SK-N-MC (cell line): ENCODE data around the gene CRISPLD2.

ENCODE experiments used
- DNase-seq: peaks from one replicate; pipeline ENCODE4 v3.0.0-alpha.2; 2011; ENCODE audit warnings: low read depth, low spot score
- H3K27ac ChIP-seq: fragments of 200-600 bp; sonication (generic); 2 replicates; pipeline ENCODE4 v1.5.1; 2016; ENCODE audit warnings: mixed run types
- H3K36me3 ChIP-seq: fragments of 200-600 bp; sonication (generic); 2 replicates; pipeline ENCODE4 v1.6.1; 2017; ENCODE audit warnings: antibody characterized with exemption, low read length, mixed read lengths; ENCODE audit not compliant: insufficient read depth
- H3K4me3 ChIP-seq: fragments of 200-600 bp; sonication (generic); 2 replicates; pipeline ENCODE4 v1.5.1; 2016
- H3K9ac ChIP-seq: fragments of 200-600 bp; sonication (generic); 2 replicates; pipeline ENCODE4 v1.8.0; 2017; ENCODE audit warnings: mixed run types, mixed read lengths; ENCODE audit not compliant: insufficient read length
- H3K9me3 ChIP-seq: fragments of 200-600 bp; sonication (generic); 2 replicates; pipeline ENCODE4 v1.6.1; 2017; ENCODE audit warnings: low read depth, mild to moderate bottlenecking, antibody characterized with exemption, low read length, moderate library complexity, mixed read lengths
- EZH2 ChIP-seq: fragments of 200-600 bp; sonication (generic); IDR thresholded peaks from one replicate; pipeline ENCODE4 v1.6.1; 2017; ENCODE audit warnings: antibody characterized with exemption
- FOXP2 ChIP-seq: optimal IDR thresholded peaks from 2 replicates; pipeline ENCODE3; 2011; ENCODE audit warnings: mild to moderate bottlenecking, moderate library complexity; ENCODE audit not compliant: insufficient read depth; ENCODE audit errors: extremely low read length, control extremely low read depth
- POLR2AphosphoS5 ChIP-seq: IDR thresholded peaks from 2 replicates; pipeline ENCODE4 v1.6.1; 2012; ENCODE audit warnings: mild to moderate bottlenecking, low read depth, low read length, borderline replicate concordance

The CRISPLD2 gene

GRCh38 chr16:84844049-84844350 is 24.2 kb downstream of the CRISPLD2 start:
- Histone ChIP-seq H3K9ac (no peak overlapping the region), H3K36me3 (no peaks in the 10 kb centered on the region)
- TF ChIP-seq EZH2 (no peak), FOXP2 (no peak), POLR2AphosphoS5 (no peak)

GRCh38 chr16:84844559-84845495 is 25.0 kb downstream of the CRISPLD2 start:
- Histone ChIP-seq H3K4me3 (no peak overlapping the region), H3K9me3 (no peaks in the 10 kb centered on the region), H3K27ac (no peak overlapping the region), H3K36me3 (no peaks in the 10 kb centered on the region), H3K9ac (no peak overlapping the region)
- no peak for TF ChIP-seq POLR2AphosphoS5
- TF ChIP-seq EZH2: no peak
- no peak for DNase-seq

More at GRCh38 chr16:84844049-84844350, 24.2 kb downstream of the CRISPLD2 start:
- H3K27ac ChIP-seq: no peak overlapping the region
- H3K9me3 ChIP-seq: no peaks in the 10 kb centered on the region
- H3K4me3 ChIP-seq: no peak overlapping the region
- no peak for DNase-seq

GRCh38 chr16:84845496-84846002 is 25.8 kb downstream of the CRISPLD2 start:
- H3K9me3 ChIP-seq: no peaks in the 10 kb centered on the region
- H3K4me3 ChIP-seq: no peak overlapping the region
- no peak overlapping the region for H3K9ac ChIP-seq
- no peak for DNase-seq
- H3K36me3 ChIP-seq: no peaks in the 10 kb centered on the region
- no peak overlapping the region for H3K27ac ChIP-seq
- TF ChIP-seq POLR2AphosphoS5 (no peak), EZH2 (no peak), FOXP2 (no peak)

GRCh38 chr16:84847564-84848355 is 28.0 kb downstream of the CRISPLD2 start:
- H3K36me3 ChIP-seq: no peaks in the 10 kb centered on the region
- no peak for DNase-seq
- H3K4me3 ChIP-seq: no peak overlapping the region

GRCh38 chr16:84848986-84849634 is 29.3 kb downstream of the CRISPLD2 start:
- H3K36me3 ChIP-seq: no peaks in the 10 kb centered on the region
- DNase-seq: no peak
- H3K27ac ChIP-seq: no peak overlapping the region
- no peak overlapping the region for H3K4me3 ChIP-seq
- TF ChIP-seq FOXP2 (no peak), EZH2 (no peak), POLR2AphosphoS5 (no peak)
- H3K9me3 ChIP-seq: no peaks in the 10 kb centered on the region
- H3K9ac ChIP-seq: no peak overlapping the region

More at GRCh38 chr16:84847564-84848355, 28.0 kb downstream of the CRISPLD2 start:
- TF ChIP-seq EZH2 (no peak), FOXP2 (no peak), POLR2AphosphoS5 (no peak)
- Histone ChIP-seq H3K9ac (no peak overlapping the region), H3K9me3 (no peaks in the 10 kb centered on the region), H3K27ac (no peak overlapping the region)

GRCh38 chr16:84849751-84850150 is 30.0 kb downstream of the CRISPLD2 start:
- Histone ChIP-seq H3K4me3 (no peak overlapping the region), H3K36me3 (no peaks in the 10 kb centered on the region), H3K9me3 (no peaks in the 10 kb centered on the region), H3K27ac (no peak overlapping the region), H3K9ac (no peak overlapping the region)
- no peak for DNase-seq
- TF ChIP-seq EZH2: no peak
- no peak for TF ChIP-seq FOXP2
- no peak for TF ChIP-seq POLR2AphosphoS5

GRCh38 chr16:84850714-84851113 is 30.9 kb downstream of the CRISPLD2 start:
- no peak for TF ChIP-seq POLR2AphosphoS5
- Histone ChIP-seq H3K9ac (no peak overlapping the region), H3K27ac (no peak overlapping the region), H3K36me3 (no peaks in the 10 kb centered on the region), H3K4me3 (no peak overlapping the region), H3K9me3 (no peaks in the 10 kb centered on the region)
- DNase-seq: no peak

GRCh38 chr16:84851192-84852127 is 31.7 kb downstream of the CRISPLD2 start:
- H3K4me3 ChIP-seq: no peak overlapping the region
- TF ChIP-seq EZH2 (no peak), POLR2AphosphoS5 (no peak), FOXP2 (no peak)
- H3K27ac ChIP-seq: no peak overlapping the region
- no peak overlapping the region for H3K9ac ChIP-seq
- no peak for DNase-seq
- H3K36me3 ChIP-seq: no peaks in the 10 kb centered on the region
- no peaks in the 10 kb centered on the region for H3K9me3 ChIP-seq
